Activated gamma-delta T cell treated with anti-CD3 and anti-CD28 coated beads, Interleukin-2, amount 50 U/mL, for 16 hours (primary cell): ENCODE data around the gene TACC3.

Source experiments
- DNase-seq: peaks from one replicate; pipeline ENCODE4 v3.0.0-alpha.2; 2020; ENCODE audit warnings: low read depth

TACC3 gene

GRCh38 chr4:1793940-1794808 lies 72.9 kb downstream of the TACC3 start:
- no peak for DNase-seq
